Left colon (tissue), 2 donors: ENCODE measurements around the gene RSRP1. TPM values are rescaled to one million over a fixed set of nuclear protein-coding genes. Genes with fewer than 3 reads are reported as not detected.
"Not testable (repeated sequence)": the region's sequence is repeated elsewhere in the genome, so short reads cannot be mapped to it uniquely, and the experiment has no call there.

ENCODE experiments used
- ATAC-seq: fragments of 200-7000 bp; cut with Tn5 transposase; one replicate; pipeline ENCODE4 v1.9.1; 2020; ENCODE audit warnings: mild to moderate bottlenecking, moderate library complexity
- DNase-seq, 2 donors: peaks; one replicate each; pipeline ENCODE4 v3.0.0-alpha.2; 2020
- intact Hi-C, 2 donors: fragments of 100-400 bp; cut with DNase I in 1 of 2; cut with micrococcal nuclease in 1 of 2; formaldehyde crosslinking; loops; one replicate each; pipeline versions ENCODE4 v1.11.2 to v1.14.0; 2022; cut with DNase I, micrococcal nuclease
- total RNA-seq, 2 donors: library from RNA; stranded (reverse); fragmentation: NEBNext Ultra II Directional; extraction: Animal tissue kit (Norgen Biotek cat#: 25700); gene quantifications; one replicate each; pipeline ENCODE4 v1.2.1, GENCODE V29; 2021
- donor health status: DM: no; HTN: no; CAD: no.
- donor health status: DM: yes; HTN: yes; CAD: no.

RSRP1 gene
- total RNA-seq, 2 donors from 2014 or later: 130 to 132 TPM

DNA sequence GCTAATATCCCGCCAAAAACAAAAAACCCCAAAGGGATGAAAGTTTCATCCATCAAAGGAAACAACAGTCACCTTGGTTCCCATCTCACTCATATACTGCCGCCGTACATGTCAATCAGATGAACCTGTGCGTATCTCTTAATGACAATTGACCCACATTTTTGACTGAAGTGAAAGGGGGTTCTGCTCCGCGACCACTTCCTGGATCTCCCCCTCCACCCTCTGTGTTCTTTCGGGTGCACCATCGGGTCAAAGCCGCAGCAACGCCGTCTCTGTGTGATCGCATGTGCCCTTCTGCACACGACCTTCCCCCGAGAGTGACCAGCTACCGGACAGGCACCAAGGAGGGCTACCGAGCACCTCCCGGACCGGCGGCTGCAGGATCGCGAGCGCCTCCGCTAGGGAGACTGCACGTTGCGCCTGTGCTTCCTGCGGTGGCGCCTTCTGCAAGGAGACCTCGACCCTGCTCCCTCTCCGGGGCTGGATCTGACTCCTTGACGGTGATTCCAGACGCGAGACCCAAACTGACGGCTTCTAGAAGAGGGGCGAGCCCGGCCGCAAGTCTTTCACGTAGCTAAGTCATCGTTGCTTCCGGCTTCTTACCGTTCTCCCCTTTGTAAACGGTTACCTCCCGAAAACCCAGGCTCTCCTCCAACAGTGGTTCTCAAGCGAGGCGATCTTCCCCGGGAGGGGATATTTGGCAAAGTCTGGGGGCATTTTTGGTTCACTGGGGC lies 19.5 kb upstream of the RSRP1 start:
- ATAC-seq (peak; percentile 71), DNase-seq (peak in 1 of 2 donors; percentile 31)
- intact Hi-C loops: not testable (repeated sequence)

DNA sequence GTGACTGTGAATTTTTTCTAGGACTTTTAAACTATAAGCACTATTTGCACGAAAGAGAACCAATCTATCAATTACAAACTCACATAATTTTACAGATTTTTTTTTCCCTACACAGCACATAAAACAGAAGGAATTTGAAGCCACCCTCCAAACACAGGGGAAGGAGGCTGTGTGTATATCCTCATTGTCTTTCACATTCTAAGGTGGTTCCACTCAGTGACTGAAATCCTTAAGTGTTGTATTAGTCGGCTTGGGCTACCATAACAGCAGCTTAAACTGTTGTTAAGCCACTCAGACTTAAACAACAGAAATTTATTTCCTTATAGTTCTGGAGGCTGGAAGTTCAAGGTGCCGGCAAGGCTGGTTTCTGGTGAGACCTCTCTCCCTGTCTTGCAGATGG lies 13.1 kb upstream of the RSRP1 start:
- ATAC-seq, intact Hi-C loops, DNase-seq: not testable (repeated sequence)

DNA sequence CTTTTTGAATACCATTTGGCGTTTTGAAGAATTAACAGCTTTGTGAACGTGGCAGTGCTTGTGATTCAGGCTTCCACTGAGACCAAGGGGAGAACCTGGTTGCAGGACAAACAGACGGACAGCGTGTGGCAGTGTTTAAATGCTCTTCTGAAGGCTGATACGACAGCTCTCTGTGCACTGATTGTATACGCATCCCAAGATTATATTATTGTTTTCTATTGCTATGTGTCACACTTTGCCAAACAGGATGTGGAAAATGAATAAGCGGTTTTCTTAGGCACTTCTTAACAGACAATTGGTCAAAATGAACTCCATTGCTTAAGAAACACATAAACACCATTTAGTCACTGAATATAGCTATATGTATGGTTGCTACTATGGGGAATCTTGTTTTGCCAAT lies 12.6 kb upstream of the RSRP1 start:
- not testable (repeated sequence) for DNase-seq

DNA sequence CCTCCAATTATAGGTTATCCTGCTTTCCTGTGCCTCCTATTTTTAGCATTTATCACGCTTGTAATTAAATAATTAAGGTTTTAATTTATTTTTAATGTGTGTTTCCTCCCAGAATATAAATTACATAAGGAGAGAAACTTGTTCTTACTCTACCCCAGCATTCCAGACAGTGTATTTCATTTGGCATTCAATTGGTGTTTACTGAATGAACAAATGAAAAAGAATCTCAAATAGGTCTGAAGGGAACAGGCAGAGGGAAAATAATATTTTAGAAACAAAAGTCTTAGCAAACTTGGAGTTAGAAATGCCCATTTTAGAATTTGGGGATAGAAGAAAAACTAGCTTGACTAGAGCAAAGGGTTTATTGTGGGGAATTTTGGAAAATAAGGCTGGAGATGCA lies 9.9 kb upstream of the RSRP1 start:
- intact Hi-C loops: no loop called here
- DNase-seq: no peak
- ATAC-seq: no peak

More for the DNA sequence above, 12.6 kb upstream of the RSRP1 start:
- intact Hi-C loops, ATAC-seq: not testable (repeated sequence)

DNA sequence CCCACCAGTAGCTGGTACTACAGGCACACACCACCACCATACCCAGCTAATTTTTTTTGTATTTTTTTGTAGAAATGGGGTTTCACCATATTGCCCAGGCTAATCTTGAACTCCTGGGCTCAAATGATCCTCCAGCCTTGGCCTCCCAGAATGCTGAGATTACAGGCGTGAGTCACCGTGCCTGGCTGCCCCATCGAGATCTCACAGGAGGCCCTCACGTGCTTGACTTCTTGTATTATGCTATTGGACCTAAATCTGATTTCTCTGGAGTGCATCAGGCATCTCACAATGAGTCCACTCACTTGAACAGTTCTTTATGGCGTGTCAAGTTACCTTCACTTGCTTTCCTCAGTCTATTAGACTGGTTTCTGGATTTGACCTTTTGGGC lies 9.3 kb upstream of the RSRP1 start:
- no peak for ATAC-seq
- intact Hi-C loops: no loop called here
- DNase-seq: no peak

DNA sequence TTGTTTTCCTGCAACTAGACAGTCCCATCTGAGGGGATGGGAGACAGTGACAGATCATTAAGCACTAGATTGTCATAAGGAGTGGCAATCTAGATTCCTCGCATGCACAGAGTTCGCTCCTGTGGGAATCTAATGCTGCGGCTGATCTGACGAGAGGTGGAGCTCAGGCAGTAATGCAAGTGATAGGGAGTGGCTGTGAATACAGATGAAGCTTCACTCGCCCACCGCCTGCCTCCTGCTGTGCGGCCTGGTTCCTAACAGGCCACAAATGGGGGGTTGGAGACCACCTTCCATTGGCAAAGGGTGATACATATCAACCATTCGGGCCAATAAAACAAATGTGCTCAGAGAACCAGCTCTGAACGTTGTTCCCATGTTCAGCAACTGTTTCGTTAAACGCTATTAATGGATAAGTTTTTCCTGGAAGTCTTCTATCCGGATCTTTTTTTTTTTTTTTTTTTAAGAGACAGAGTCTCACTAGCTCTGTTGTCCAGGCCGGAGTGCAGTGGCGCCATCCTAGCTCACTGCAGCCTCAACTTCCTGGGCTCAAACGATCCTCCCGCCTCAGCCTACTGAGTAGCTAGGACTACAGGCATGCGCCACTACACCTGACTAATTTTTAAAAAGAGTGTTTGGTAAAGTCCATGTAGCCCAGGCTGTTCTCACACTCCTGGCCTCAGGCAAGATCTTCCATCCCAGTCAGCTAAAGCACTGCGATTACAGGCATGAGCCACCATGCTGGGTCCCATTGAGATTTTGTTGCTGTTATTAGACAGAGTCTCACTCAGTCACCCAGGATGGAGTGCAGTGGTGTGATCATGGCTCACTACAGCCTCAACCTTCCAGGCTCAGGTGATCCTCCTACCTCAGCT lies 8.7 kb upstream of the RSRP1 start:
- ATAC-seq (no peak), DNase-seq (no peak)
- intact Hi-C loops: no loop called here

DNA sequence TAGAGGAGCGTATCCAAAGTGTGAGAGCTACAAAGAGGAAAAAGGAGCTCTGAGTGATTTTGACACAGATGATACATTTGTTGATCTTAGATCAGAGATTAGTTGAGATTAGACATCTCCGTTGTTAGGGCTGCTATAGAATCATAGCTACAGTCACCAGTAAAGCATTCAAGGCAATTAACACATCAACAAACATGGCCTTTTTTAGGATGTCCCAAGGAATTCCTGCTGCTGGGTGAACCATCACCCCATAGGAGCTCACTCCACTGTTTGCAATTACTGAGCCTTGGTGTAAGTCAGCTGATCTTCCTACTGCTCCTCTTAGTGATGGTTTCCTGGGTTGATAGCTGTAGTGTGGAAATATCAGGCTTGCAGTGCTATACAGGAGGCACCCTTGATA lies 6.7 kb upstream of the RSRP1 start:
- ATAC-seq (no peak), DNase-seq (no peak)
- intact Hi-C loops: no loop called here

DNA sequence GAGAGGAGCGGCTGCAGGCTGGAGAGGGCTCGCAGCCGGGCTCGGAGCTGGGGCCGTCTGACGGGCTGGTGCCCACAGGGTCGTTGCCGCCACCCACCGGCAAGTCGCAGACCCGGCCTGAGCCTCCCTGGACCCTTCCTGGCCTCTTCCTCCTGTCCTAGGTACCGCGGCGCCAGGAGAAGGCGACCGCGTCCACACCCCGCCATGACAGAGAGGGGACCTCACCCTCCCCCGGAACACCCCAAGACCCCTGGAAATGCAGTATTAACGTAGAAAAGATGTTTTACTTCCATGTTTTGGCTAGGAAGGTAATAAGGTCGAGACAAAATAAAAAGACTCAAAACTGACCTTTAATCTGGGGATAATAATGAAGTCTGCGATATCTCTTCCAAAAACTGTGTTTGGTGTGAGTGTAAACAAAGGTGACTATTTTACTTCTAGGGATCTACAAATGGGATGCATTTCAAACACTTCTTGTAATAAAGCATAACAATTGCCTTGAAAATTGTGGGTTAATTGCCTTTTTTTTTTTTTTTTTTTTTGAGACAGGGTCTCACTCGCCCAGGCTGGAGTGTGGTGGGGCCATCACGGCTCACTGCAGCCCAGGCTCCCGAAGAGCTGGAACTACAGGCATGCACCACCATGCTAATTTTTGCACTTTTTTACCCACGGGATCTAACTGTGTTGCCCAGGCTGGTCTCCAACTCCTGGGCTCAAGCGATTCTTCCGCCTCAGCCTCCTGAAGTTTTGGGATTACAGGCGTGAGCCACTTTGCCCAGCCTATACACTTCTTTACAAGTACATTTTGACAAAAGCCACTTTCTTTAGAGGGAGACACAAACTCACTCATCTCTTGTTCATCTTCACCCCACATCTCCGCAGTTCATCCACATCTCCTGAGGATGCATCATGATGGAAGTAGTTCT lies 838 bp upstream of the RSRP1 start:
- intact Hi-C loops: no loop called here
- ATAC-seq (no peak), DNase-seq (no peak)

DNA sequence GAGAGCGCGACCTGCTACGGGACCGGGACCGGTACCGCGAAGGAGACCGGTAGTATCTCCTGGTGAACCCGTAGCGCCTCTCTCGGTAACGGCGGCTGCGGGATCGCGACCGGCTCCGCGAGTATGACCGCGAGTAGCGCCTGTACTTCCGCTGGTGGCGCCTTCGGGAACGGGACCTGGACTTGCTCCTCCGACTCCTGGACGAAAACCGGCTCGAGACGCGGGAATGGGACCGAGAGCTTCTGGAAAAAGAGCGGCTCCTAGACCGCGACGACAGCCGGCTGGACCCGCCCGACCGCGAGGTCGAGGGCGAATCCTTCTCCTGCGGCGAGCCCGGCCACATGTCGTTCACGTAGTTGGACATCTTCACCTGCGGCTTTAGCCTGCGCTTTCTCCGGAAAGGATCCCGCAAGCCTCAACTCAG lies 642 bp downstream of the RSRP1 start:
- intact Hi-C loops: no loop called here
- DNase-seq (peak in 1 of 2 donors; percentile 64), ATAC-seq (peak; percentile 13)

DNA sequence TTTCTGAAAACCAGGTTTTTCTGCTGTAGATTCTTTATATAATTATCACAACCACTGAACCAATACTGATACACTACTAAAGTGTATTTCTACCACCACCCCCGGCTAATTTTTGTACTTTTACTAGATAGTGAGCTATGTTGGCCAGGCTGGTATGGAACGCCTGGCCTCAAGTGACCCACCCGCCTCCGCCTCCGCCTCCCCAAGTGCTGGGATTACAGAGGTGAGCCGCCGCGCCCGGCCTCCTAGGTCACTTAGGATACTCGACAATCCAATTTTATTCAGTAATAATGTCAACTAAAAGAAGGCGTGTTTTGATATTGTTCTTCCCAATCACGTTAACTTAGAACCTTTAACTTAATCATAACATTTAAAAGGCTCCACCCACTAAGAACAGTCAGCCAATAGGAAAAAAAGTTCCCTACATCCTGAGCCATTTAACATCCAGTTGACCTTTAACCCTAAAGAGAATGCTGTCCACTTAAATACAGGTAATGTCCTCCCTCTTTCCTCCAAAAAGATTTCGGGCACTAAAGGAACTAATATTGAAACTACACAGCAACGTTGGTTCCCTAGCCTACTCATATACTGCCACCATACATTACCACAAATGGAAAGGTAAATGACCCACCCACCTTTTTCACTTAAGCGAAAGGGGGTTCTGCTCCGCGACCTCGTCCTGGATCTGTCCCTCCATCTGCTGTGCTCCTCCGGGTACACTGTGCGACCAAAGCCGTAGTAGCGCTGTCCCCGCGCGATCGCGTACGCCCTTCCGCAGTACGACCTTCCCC lies 1.2 kb downstream of the RSRP1 start:
- intact Hi-C loops: no loop called here
- ATAC-seq (peak; percentile 56), DNase-seq (peak; percentile 44 to 58)

DNA sequence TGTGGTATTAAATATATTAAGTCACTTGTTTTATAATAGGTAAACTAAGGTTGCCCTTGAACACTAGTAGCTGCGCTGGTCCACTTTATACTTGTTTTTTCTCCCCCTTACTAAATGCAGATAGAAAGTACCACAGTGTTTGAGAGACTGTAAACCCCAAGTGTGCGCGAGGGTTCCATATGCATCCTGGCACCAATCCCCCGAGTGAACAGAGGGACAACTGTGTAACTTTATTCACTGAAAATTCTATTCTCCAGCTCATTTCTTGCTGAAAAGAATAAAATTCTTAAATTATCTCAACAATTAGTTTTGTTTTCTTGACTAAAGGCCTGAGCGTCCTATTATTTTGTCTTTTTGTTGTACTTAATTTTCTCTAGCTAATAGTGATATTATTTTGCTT lies 1.9 kb downstream of the RSRP1 start:
- ATAC-seq: no peak
- no peak for DNase-seq
- intact Hi-C loops: no loop called here

DNA sequence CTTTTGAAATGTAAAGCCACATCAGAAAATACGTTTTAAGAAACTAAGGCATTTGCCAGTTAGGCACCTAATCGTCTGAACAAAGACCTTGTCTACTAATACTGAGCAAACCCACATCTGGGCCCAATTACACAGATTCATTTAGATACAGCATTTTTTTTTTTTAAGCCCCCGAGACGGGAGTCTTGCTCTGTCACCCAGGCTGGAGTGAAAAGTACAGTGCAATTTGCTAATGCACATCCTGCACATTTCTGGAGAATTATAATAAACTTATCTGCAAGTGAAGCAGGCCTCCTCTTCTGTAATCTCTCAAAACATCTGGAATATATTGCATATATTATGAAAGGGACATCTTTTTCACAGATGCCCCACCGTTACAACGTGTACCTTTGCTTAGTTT lies 3.3 kb downstream of the RSRP1 start:
- no peak for ATAC-seq
- intact Hi-C loops: no loop called here
- no peak for DNase-seq

DNA sequence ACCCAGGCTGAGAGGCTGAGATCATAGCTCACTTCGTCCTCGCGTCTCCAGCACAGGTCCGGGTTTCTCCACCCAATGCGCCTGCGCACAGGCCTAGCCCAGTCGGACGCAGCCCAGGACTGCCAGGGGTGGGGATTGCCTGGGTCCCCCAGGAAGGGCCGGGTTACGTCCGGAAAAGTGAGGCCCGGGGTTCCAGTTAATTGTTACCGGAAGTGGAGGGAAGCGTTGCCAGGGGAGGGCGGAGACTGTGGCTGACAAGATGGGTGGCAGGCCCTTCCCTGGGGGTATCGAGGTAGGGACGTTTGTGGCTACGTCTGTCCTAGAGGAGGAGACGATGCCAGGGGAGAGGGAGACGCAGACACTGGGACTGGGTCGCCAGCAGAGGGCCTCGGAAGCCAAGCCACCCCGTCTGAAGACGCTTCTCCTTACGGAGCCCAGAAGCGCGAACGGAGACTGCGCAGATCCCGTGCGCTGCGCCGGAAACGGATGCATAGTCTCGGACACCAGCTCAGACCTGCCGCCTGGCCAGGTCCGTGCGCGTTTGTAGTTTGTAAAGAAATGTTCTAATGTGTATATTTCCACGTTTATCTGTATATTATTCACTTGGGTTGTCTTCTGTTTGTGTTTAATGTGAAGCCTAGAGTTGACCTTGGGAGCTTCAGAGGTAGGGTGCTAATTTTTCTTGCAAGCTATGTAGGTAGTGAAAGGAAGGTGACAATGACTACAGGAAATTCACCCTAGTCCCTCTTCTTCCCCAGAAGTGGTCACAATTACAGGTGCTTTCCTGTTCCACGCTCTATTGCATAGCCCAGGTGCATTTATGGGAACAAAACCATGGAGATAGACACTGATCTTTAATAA lies 7.3 kb downstream of the RSRP1 start:
- intact Hi-C loops: no loop called here
- peak; percentile 89 for ATAC-seq
- DNase-seq: peak; percentile 91 to 96

DNA sequence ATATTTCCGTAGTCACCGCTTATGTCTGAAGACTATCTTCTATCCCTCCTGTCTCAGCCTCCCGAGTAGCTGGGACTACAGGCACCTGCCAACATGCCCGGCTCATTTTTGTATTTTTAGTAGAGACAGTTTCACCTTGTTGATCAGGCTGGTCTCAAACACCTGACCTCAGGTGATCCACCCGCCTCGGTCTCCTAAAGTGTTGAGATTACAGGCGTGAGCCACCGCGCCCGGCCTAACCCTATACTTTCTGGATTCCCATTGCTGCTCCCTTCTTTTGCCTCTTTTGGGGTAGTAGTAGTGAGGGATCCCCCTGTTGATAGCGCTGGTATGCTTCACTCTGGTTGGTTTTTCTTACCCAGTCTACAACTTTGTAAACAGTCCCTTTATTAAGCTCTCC lies 9.2 kb downstream of the RSRP1 start:
- no peak for ATAC-seq
- DNase-seq: no peak
- intact Hi-C loops: no loop called here

DNA sequence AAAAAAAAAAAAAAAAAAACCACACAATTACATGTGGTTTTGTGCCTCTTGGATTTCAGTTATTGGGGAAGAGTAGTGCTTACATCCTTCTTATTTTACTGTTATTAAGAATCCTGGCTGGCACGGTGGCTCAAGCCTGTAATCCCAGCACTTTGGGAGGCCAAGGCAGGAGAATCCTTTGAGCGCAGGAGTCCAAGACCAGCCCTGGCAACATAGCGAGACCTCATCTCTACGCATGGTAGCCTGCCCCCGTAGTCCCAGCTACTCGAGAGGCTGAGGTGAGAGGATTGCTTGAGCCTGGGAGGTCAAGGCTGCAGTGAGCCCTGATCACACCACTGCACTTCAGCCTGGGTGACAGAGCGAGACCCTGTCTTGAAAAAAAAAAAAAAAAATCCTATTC lies 11.0 kb downstream of the RSRP1 start:
- intact Hi-C loops, DNase-seq, ATAC-seq: not testable (repeated sequence)

DNA sequence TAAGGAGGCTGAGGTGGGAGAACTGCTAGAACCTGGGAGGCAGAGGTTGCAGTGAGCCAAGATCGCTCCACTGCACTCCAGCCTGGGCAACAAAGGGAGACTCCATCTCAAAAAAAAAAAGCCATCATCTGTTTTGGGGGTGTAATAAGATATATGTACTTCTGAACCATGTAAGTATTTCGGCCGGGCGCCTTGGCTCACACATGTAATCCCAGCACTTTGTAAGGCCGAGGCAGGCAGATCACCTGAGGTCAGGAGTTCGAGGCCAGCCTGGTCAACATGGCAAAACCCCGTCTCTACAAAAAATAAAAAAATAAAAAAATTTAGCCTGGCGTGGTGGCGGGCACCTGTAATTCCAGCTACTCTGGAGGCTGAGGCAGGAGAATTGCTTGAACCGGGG lies 11.8 kb downstream of the RSRP1 start:
- intact Hi-C loops, ATAC-seq, DNase-seq: not testable (repeated sequence)
